Pulmonary artery endothelial cell (primary cell): ENCODE measurements around the gene TK1. TPM values are rescaled to one million over a fixed set of nuclear protein-coding genes. Genes with fewer than 3 reads are reported as not detected.

Source experiments
- total RNA-seq: library from RNA; depleted of rRNA; stranded (reverse); fragments of >200 nt; gene quantifications from 2 replicates; pipeline ENCODE4 v1.2.3, GENCODE V29; 2014

Gene TK1
- total RNA-seq, 1 donor from 2014 or later = 108 TPM

Other genes starting within 250 kb of the TK1 start
- 6.5 and 9.1 TPM in 2 replicates for gene TNRC6C, start 228.3 kb downstream of the TK1 start, total RNA-seq
- gene TMC6, start 58.3 kb downstream of the TK1 start, total RNA-seq = 16.7 and 20.2 TPM in 2 replicates
- gene TMC8, start 56.3 kb downstream of the TK1 start, total RNA-seq = under 0.01 TPM in 1 of 2 replicates, not detected in the other
- gene C17orf99, start 40.7 kb downstream of the TK1 start, total RNA-seq = not detected in 2 replicates
- gene SYNGR2, start 18.5 kb downstream of the TK1 start, total RNA-seq = 32.9 and 35.8 TPM in 2 replicates
- gene AFMID, start 310 bp upstream of the TK1 start, total RNA-seq = 46.6 and 49.5 TPM in 2 replicates
- gene BIRC5, start 27.2 kb upstream of the TK1 start, total RNA-seq = 61.7 and 109 TPM in 2 replicates
- gene TMEM235, start 44.6 kb upstream of the TK1 start, total RNA-seq = 0.21 TPM in 1 of 2 replicates, not detected in the other
- gene SOCS3, start 173.0 kb upstream of the TK1 start, total RNA-seq = 31.5 and 71.3 TPM in 2 replicates
- 32.0 and 40.0 TPM in 2 replicates for gene PGS1, start 191.6 kb upstream of the TK1 start, total RNA-seq